GM12878 (cell line): Measurements from ENCODE around the gene MYO15B. TPM values are rescaled to one million over a fixed set of nuclear protein-coding genes. Genes with fewer than 3 reads are reported as not detected.

ENCODE experiments used
- ATAC-seq: fragments of 200-7000 bp; cut with Tn5 transposase; 3 replicates; pipeline ENCODE4 v1.9.1; 2020; ENCODE audit warnings: mild to moderate bottlenecking, moderate library complexity
- BruUV-seq: library from RNA; stranded (reverse); fragments of 400-500 nt; replicated peaks from 2 replicates; lab custom pipeline; 2021; lab: Mats Ljungman, UMichigan
- CTCF ChIA-PET: fragments of 300-600 bp; sonication (Branson Sonifier 250); formaldehyde crosslinking; extraction: SDS; loops from one replicate; lab custom pipeline; 2021; ENCODE audit warnings: inconsistent platforms; lab: Yijun Ruan, JAX
- POLR2A ChIA-PET: fragments of 350-600 bp; formaldehyde crosslinking; extraction: SDS; loops from one replicate; lab custom pipeline; 2021; ENCODE audit warnings: inconsistent platforms; lab: Charles Lee
- RAD21 ChIA-PET: fragments of 300-600 bp; sonication (Branson Sonifier 250); formaldehyde crosslinking; loops from one replicate; lab custom pipeline; 2023; ENCODE audit warnings: antibody characterized with exemption; ENCODE audit not compliant: unreplicated experiment; lab: Charles Lee
- SMC1A ChIA-PET: fragments of 300-600 bp; sonication (Branson Sonifier 250); formaldehyde crosslinking; loops from one replicate; lab custom pipeline; 2023; ENCODE audit not compliant: unreplicated experiment, uncharacterized antibody; lab: Charles Lee
- DNase-seq: peaks from one replicate; pipeline ENCODE4 v3.0.0-alpha.2; 2011; ENCODE audit warnings: low read depth, low spot score
- FAIRE-seq: peaks from 3 replicates; lab custom pipeline; 2011; peaks lifted over from hg19 to GRCh38; lab: Jason Lieb, UNC
- H2AFZ ChIP-seq: 2 replicates; pipeline ENCODE4 v1.6.0; 2011; ENCODE audit warnings: low read depth, low read length, control low read depth; ENCODE audit not compliant: control insufficient read depth
- H3K27ac ChIP-seq: 2 replicates; pipeline ENCODE4 v1.5.1; 2011; ENCODE audit warnings: control low read depth; ENCODE audit not compliant: control insufficient read depth, insufficient read depth
- H3K27me3 ChIP-seq, 2 experiments: replicated peaks in 1 of 2; 2 replicates each; pipeline versions ENCODE4 v1.6.0 to v1.6.1; 2011; ENCODE audit warnings: low read length in 1 of 2; ENCODE audit not compliant: control insufficient read depth in 2 of 2, insufficient read depth in 2 of 2
- H3K36me3 ChIP-seq, 2 experiments: 2 replicates each; pipeline ENCODE4 v1.5.1; 2011; ENCODE audit warnings: low read length in 1 of 2; ENCODE audit not compliant: control insufficient read depth in 2 of 2, insufficient read depth in 2 of 2
- H3K4me1 ChIP-seq: 2 replicates; pipeline ENCODE4 v1.6.1; 2011; ENCODE audit warnings: mild to moderate bottlenecking, low read length, moderate library complexity, mixed read lengths; ENCODE audit not compliant: control insufficient read depth, insufficient read depth
- H3K4me2 ChIP-seq: 2 replicates; pipeline ENCODE4 v1.6.0; 2011; ENCODE audit warnings: control low read depth; ENCODE audit not compliant: control insufficient read depth, insufficient read depth
- H3K4me3 ChIP-seq: fragments of 200-600 bp; sonication (generic); 2 replicates; pipeline ENCODE4 v1.5.1; 2016
- H3K79me2 ChIP-seq: 2 replicates; pipeline ENCODE4 v1.6.0; 2011; ENCODE audit warnings: low read length; ENCODE audit not compliant: control insufficient read depth, insufficient read depth
- H3K9ac ChIP-seq: 2 replicates; pipeline ENCODE4 v1.8.0; 2011; ENCODE audit warnings: low read length, control low read depth, mixed read lengths; ENCODE audit not compliant: control insufficient read depth, insufficient read depth
- H3K9me3 ChIP-seq: replicated peaks from 3 replicates; pipeline ENCODE4 v1.5.1; 2011; ENCODE audit warnings: mild to moderate bottlenecking, low read length; ENCODE audit not compliant: control insufficient read depth, insufficient read depth
- H4K20me1 ChIP-seq: 2 replicates; pipeline ENCODE4 v1.6.0; 2011; ENCODE audit not compliant: control insufficient read depth, insufficient read depth
- BACH1 ChIP-seq: fragments of 450-650 bp; IDR thresholded peaks from 2 replicates; pipeline ENCODE4 v1.6.1; 2017; ENCODE audit warnings: mild to moderate bottlenecking, borderline replicate concordance
- KLF5 ChIP-seq: fragments of 450-650 bp; IDR thresholded peaks from 2 replicates; pipeline ENCODE4 v1.6.1; 2014; ENCODE audit warnings: mild to moderate bottlenecking; ENCODE audit not compliant: partially characterized antibody
- MTA3 ChIP-seq: IDR thresholded peaks from 2 replicates; pipeline ENCODE4 v1.6.1; 2012; ENCODE audit warnings: low read length, inconsistent platforms, borderline replicate concordance
- RFX5 ChIP-seq: IDR thresholded peaks from 2 replicates; pipeline ENCODE4 v1.6.1; 2011; ENCODE audit warnings: low read depth, low read length, improper control_type of control experiment
- SMAD1 ChIP-seq: fragments of 450-650 bp; IDR thresholded peaks from 2 replicates; pipeline ENCODE4 v1.6.1; 2018; ENCODE audit warnings: mild to moderate bottlenecking, low read depth; ENCODE audit not compliant: partially characterized antibody
- SREBF1 ChIP-seq: IDR thresholded peaks from 2 replicates; pipeline ENCODE4 v1.6.1; 2012; ENCODE audit warnings: mild to moderate bottlenecking, low read length
- STAT1 ChIP-seq: fragments of 450-650 bp; conservative IDR thresholded peaks from 2 replicates; pipeline ENCODE4 v1.6.1; 2014; ENCODE audit warnings: antibody characterized with exemption, mild to moderate bottlenecking
- STAT3 ChIP-seq: IDR thresholded peaks from 2 replicates; pipeline ENCODE4 v1.6.1; 2011; ENCODE audit warnings: low read depth, low read length, improper control_type of control experiment
- TARDBP ChIP-seq: IDR thresholded peaks from 2 replicates; pipeline ENCODE4 v1.6.1; 2016; ENCODE audit warnings: borderline replicate concordance
- ZZZ3 ChIP-seq: IDR thresholded peaks from 2 replicates; pipeline ENCODE4 v1.6.1; 2011; ENCODE audit warnings: low read depth; ENCODE audit not compliant: control insufficient read depth, insufficient read length
- WGBS: methylation state at CpG from one replicate; pipeline ENCODE4 v1.1.6; 2016; ENCODE audit warnings: low lambda C conversion rate; ENCODE audit not compliant: insufficient replicate concordance, insufficient coverage; ENCODE audit errors: missing lambda C conversion rate; 5-methylcytosine and 5-hydroxymethylcytosine counted together
- in situ Hi-C: fragments of 300-500 bp; cut with MboI; formaldehyde crosslinking; loops from 9 replicates; pipeline ENCODE4 v1.14.3; 2018; ENCODE audit warnings: mixed read lengths
- intact Hi-C: fragments of 100-400 bp; cut with micrococcal nuclease; formaldehyde crosslinking; loops from one replicate; pipeline ENCODE4 v1.14.2; 2022; ENCODE audit not compliant: unreplicated experiment
- polyA plus RNA-seq, 11 experiments: library from polyadenylated mRNA; depleted of rRNA in 4 of 11; unstranded in 6 of 11; stranded (reverse) in 5 of 11; fragments of >200 nt; fragmentation: Nextera tagmentation in 4 of 11; fragmentation: Illumina TruSeq in 1 of 11; extraction: Ambion mirVana in 4 of 11; extraction: Trizol in 1 of 11; gene quantifications; 1 replicate in 1 of 11; 2 replicates in 10 of 11; pipeline versions ENCODE4 v1.2.1 to v1.2.3, GENCODE V29; 2011 to 2016; ENCODE audit warnings: inconsistent platforms in 2 of 11, missing spikeins in 2 of 11, low read depth in 1 of 11
- total RNA-seq, 4 experiments: library from RNA; depleted of rRNA in 3 of 4; stranded (reverse); fragments of >200 nt in 3 of 4; fragmentation: Illumina TruSeq in 1 of 4; extraction: Trizol in 1 of 4; gene quantifications; 2 replicates each; pipeline versions ENCODE4 v1.2.1 to v1.2.3, GENCODE V29; 2013 to 2021
- TF ChIP-seq, protein P1 (sequence below): IDR thresholded peaks from 2 replicates; pipeline ENCODE4 v1.6.1; 2012; ENCODE audit warnings: low read depth, low read length, improper control_type of control experiment
- TF ChIP-seq, protein P2 (sequence below): fragments of 450-650 bp; formaldehyde crosslinking; IDR thresholded peaks from 2 replicates; pipeline ENCODE4 v1.4.0; 2020; ENCODE audit warnings: mild to moderate bottlenecking, moderate library complexity
- TF ChIP-seq, protein P3 (sequence below): fragments of 450-650 bp; IDR thresholded peaks from 2 replicates; pipeline ENCODE4 v1.6.1; 2017; ENCODE audit warnings: mild to moderate bottlenecking

The MYO15B gene
- total and polyA plus RNA-seq, 10 of the 15 experiments (the other 5 are each of a cell fraction or from before 2014, with no cell fraction given): 0.67 to 15.4 (median 2.3) TPM; not detected in 1

DNA sequence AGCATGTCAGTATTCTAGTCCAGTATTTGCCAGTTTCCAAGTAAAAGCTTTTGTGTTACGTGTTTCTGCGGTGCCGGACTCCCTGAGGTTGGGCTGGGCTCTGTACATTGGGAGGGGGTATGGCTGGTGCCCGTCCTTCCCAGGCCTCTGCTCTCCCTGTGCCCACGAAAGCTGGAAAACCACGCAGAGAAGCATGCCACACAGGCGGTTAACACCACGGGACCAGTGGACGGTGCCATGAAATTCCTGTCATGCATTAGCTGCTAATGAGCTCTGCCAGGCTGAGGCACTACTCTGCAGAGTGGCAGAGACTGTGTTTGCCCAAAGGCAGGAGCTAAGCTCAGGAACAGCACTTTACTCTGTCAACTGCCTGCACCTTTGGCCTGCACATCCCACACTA, 53.7 kb downstream of the MYO15B start:
- peaks cover 13% of the 10 kb centered on the region for H3K4me1 ChIP-seq
- peaks cover 3 to 6% of the 10 kb centered on the region in 2 experiments; a peak in 3 of 4 replicates for H3K36me3 ChIP-seq
- CTCF ChIA-PET: interaction anchor here (0.5 to 10.0 kb wide), 6 partner anchors 8 to 106 kb away, joined by 4 to 89 read pairs (median 4); partner anchors contain the start of gene SMIM5
- TF ChIP-seq, protein P1, sequence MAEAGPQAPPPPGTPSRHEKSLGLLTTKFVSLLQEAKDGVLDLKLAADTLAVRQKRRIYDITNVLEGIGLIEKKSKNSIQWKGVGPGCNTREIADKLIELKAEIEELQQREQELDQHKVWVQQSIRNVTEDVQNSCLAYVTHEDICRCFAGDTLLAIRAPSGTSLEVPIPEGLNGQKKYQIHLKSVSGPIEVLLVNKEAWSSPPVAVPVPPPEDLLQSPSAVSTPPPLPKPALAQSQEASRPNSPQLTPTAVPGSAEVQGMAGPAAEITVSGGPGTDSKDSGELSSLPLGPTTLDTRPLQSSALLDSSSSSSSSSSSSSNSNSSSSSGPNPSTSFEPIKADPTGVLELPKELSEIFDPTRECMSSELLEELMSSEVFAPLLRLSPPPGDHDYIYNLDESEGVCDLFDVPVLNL: no peak
- no peak for TF ChIP-seq RFX5
- TF ChIP-seq KLF5: no peak
- TF ChIP-seq TARDBP: no peak
- TF ChIP-seq STAT3: no peak
- TF ChIP-seq, protein P2, sequence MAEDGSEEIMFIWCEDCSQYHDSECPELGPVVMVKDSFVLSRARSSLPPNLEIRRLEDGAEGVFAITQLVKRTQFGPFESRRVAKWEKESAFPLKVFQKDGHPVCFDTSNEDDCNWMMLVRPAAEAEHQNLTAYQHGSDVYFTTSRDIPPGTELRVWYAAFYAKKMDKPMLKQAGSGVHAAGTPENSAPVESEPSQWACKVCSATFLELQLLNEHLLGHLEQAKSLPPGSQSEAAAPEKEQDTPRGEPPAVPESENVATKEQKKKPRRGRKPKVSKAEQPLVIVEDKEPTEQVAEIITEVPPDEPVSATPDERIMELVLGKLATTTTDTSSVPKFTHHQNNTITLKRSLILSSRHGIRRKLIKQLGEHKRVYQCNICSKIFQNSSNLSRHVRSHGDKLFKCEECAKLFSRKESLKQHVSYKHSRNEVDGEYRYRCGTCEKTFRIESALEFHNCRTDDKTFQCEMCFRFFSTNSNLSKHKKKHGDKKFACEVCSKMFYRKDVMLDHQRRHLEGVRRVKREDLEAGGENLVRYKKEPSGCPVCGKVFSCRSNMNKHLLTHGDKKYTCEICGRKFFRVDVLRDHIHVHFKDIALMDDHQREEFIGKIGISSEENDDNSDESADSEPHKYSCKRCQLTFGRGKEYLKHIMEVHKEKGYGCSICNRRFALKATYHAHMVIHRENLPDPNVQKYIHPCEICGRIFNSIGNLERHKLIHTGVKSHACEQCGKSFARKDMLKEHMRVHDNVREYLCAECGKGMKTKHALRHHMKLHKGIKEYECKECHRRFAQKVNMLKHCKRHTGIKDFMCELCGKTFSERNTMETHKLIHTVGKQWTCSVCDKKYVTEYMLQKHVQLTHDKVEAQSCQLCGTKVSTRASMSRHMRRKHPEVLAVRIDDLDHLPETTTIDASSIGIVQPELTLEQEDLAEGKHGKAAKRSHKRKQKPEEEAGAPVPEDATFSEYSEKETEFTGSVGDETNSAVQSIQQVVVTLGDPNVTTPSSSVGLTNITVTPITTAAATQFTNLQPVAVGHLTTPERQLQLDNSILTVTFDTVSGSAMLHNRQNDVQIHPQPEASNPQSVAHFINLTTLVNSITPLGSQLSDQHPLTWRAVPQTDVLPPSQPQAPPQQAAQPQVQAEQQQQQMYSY (CRISPR knock-in tag): no peak
- no peak for TF ChIP-seq STAT1
- TF ChIP-seq MTA3: no peak
- no peak for TF ChIP-seq SREBF1
- TF ChIP-seq ZZZ3: no peak
- TF ChIP-seq SMAD1: no peak
- no peak for TF ChIP-seq BACH1
- TF ChIP-seq, protein P3, sequence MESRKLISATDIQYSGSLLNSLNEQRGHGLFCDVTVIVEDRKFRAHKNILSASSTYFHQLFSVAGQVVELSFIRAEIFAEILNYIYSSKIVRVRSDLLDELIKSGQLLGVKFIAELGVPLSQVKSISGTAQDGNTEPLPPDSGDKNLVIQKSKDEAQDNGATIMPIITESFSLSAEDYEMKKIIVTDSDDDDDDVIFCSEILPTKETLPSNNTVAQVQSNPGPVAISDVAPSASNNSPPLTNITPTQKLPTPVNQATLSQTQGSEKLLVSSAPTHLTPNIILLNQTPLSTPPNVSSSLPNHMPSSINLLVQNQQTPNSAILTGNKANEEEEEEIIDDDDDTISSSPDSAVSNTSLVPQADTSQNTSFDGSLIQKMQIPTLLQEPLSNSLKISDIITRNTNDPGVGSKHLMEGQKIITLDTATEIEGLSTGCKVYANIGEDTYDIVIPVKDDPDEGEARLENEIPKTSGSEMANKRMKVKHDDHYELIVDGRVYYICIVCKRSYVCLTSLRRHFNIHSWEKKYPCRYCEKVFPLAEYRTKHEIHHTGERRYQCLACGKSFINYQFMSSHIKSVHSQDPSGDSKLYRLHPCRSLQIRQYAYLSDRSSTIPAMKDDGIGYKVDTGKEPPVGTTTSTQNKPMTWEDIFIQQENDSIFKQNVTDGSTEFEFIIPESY: no peak
- no peak for ATAC-seq
- H3K4me3 ChIP-seq: no peak overlapping the region
- no peak for FAIRE-seq
- H2AFZ ChIP-seq: no peak overlapping the region
- H3K27me3 ChIP-seq: no peaks in the 10 kb centered on the region
- SMC1A ChIA-PET: interaction anchor here (0.8 to 2.1 kb wide), 2 partner anchors 8 to 25 kb away, joined by 3 to 7 read pairs; partner anchors contain the start of genes RECQL5 and SMIM5
- DNase-seq: no peak
- no peak overlapping the region for H3K4me2 ChIP-seq
- H3K9ac ChIP-seq: no peak overlapping the region
- WGBS: 87% methylated on average over 9 of the region's 9 CpGs
- POLR2A ChIA-PET: no interaction called here
- no peaks in the 10 kb centered on the region for H3K79me2 ChIP-seq
- no peaks in the 10 kb centered on the region for H3K9me3 ChIP-seq
- no peak overlapping the region for H3K27ac ChIP-seq
- in situ Hi-C loops (no loop called here), intact Hi-C loops (no loop called here)
- BruUV-seq: no TSS peak
- RAD21 ChIA-PET: no interaction called here
- no peaks in the 10 kb centered on the region; the same call in 1 of the 2 replicates for H4K20me1 ChIP-seq
